UCSD-AML1 (cell line): Measurements from ENCODE around the gene PLBD1.

Experiments used
- DNase-seq: peaks from one replicate; lab custom pipeline; 2025; ENCODE audit not compliant: unreplicated experiment; lab: John Stamatoyannopoulos, UW

The PLBD1 gene

GRCh38 chr12:14510574-14510973 lies 57.1 kb downstream of the PLBD1 start:
- no peak for DNase-seq

- DNase-seq = no peak
Measured at GRCh38 chr12:14505626-14506596, 61.8 kb downstream of the PLBD1 start.

- no peak for DNase-seq
Measured at GRCh38 chr12:14495326-14495725, 72.4 kb downstream of the PLBD1 start.

- DNase-seq = no peak
Measured at GRCh38 chr12:14482886-14483285, 84.8 kb downstream of the PLBD1 start.

- DNase-seq = no peak
Measured at GRCh38 chr12:14482361-14482760, 85.3 kb downstream of the PLBD1 start.

- DNase-seq = no peak
Measured at GRCh38 chr12:14481201-14481600, 86.5 kb downstream of the PLBD1 start.

- DNase-seq = no peak
Measured at GRCh38 chr12:14479004-14479403, 88.7 kb downstream of the PLBD1 start.

- no peak for DNase-seq
Measured at GRCh38 chr12:14473707-14474287, 93.9 kb downstream of the PLBD1 start.

- no peak for DNase-seq
Measured at GRCh38 chr12:14471497-14471896, 96.2 kb downstream of the PLBD1 start.

- no peak for DNase-seq
Measured at GRCh38 chr12:14460212-14460841, 107.4 kb downstream of the PLBD1 start.

- peak; percentile 12 for DNase-seq
Measured at GRCh38 chr12:14454098-14454907, 113.4 kb downstream of the PLBD1 start.
